GM12891 (cell line): ENCODE data around the gene ICOSLG.
"Not testable (repeated sequence)": the region's sequence is repeated elsewhere in the genome, so short reads cannot be mapped to it uniquely, and the experiment has no call there.

ENCODE experiments used
- PAX5 ChIP-seq: IDR thresholded peaks from 2 replicates; pipeline ENCODE4 v1.6.1; 2011; ENCODE audit warnings: low read length, moderate library complexity, mild to moderate bottlenecking; ENCODE audit not compliant: insufficient read depth, severe bottlenecking
- POLR2A ChIP-seq: IDR thresholded peaks from 2 replicates; pipeline ENCODE4 v1.6.1; 2011; ENCODE audit warnings: low read depth, low read length, control low read depth
- POLR2AphosphoS5 ChIP-seq: IDR thresholded peaks from 2 replicates; pipeline ENCODE4 v1.6.1; 2011; ENCODE audit warnings: low read depth, low read length, control low read depth
- POU2F2 ChIP-seq: IDR thresholded peaks from 2 replicates; pipeline ENCODE4 v1.6.1; 2011; ENCODE audit warnings: low read depth, mild to moderate bottlenecking, control low read depth, low read length, moderate library complexity
- SPI1 ChIP-seq: IDR thresholded peaks from 2 replicates; pipeline ENCODE4 v1.6.1; 2011; ENCODE audit warnings: low read depth, low read length, control low read depth
- TAF1 ChIP-seq: IDR thresholded peaks from 2 replicates; pipeline ENCODE4 v1.6.1; 2011; ENCODE audit warnings: low read depth, low read length, control low read depth

DNA sequence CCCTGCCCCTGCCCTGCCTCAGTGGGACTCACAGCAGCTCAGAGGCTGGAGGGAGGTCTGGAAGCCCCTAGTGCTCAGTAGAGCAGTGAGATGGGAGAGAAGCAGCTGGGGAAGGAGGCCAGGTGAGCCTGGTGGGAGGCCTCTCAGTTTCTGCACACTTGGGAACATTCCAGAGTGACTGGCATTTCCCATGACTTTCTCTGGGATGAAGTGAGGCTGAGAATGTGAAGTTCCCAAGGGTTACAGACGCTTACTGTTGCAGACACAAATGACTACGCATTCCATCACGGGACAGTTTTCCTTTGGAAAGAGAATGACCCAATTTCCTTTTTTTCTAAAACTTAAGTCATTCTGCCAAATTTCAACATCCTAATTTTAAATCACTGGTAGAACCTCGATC is 59.2 kb downstream of the ICOSLG start:
- TF ChIP-seq POLR2A, POLR2AphosphoS5, TAF1, PAX5, SPI1, POU2F2: not testable (repeated sequence)
